Fibroblast of peridontal ligament (primary cell): ENCODE data around the gene SH3RF2.

Experiments used
- DNase-seq: peaks from one replicate; pipeline ENCODE4 v3.0.0-alpha.2; 2010; ENCODE audit errors: extremely low read depth

The SH3RF2 gene

GRCh38 chr5:146041180-146041789, 104.9 kb downstream of the SH3RF2 start:
- DNase-seq, result peak; percentile 11

DNA sequence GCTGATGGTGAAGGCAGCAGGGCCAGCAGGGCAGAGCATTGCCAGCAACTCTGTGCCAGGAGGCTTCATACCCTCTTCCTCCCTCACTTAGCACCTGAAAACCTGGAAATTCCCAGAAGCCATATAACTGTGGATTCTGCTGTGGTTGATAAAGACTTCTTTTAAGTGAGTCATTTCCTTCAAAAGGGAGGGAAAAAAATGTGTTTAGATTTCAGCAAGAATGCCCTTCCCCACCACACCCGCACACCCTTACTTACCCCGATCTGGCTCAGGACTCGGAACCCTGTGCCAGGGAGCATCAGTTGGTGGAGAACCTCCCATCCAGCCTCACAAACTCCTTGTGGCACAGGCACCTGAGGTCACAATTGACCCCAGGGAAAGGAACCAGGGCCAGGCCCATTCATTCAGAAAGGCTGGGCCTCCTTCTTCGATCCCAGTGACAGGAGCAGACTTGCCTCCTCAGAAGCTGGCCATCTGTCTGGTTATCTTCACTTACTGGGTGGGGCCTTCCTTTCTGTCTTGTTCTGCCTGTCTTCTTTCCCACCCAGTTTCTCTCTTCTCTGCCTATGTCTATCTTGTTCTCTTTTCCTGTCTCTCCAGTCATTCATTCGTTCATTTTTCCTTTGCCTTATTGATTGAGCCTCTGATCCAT, 106.4 kb downstream of the SH3RF2 start:
- DNase-seq, result peak; percentile 49

DNA sequence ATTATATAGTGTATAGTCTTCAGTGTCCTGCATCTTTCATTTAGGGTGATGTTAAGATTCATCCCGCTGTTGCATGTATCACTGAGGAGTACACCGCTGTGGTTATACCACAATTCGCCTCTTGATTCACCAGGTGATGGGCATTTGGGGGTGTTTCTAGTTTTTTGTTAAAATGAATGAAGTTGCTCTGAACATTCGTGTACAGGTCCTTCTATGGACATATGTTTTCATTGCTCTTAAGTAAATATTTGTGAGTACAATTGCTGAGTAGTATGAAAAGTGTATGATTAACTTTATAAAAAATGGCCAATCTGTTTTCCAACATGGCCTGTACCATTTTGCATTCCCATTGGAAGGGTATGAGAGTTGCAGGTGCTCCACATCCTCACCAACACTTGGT, 107.3 kb downstream of the SH3RF2 start:
- DNase-seq, result no peak

- no peak for DNase-seq
These were observed 111.0 kb downstream of the SH3RF2 start for GRCh38 chr5:146047396-146047795.

DNA sequence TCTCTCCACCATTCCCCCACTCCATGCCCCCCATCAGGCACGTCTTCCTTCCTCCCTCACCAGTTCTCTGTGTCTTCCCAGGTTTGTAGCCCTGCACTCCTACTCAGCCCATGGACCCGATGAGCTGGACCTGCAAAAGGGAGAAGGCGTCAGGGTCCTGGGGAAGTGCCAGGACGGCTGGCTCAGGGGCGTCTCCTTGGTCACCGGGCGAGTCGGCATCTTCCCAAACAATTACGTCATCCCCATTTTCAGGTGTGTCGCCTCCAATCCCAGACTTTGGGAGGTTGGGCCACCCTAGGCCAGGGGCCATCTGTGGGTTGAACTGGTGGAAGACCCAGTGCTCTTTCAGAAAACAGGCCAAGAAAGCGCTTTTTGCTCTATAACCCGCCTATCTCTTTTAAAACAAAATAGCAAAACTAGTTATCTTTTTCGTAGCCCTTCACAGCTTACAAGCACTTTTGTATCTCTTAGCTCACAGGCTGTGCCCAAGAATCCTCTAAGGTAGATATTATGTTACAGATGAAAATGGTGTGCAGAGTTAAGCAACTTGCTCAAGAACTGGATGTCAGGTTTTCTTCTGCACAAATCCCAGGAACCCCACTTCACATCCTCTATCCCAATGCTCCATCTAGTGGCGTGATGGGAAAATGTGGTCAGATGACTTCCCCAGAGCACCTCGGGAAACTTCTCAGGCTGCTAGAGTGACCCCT, 112.8 kb downstream of the SH3RF2 start:
- DNase-seq, result peak; percentile 90

GRCh38 chr5:146049704-146050026, 113.3 kb downstream of the SH3RF2 start:
- DNase-seq, result no peak

GRCh38 chr5:146050086-146050485, 113.7 kb downstream of the SH3RF2 start:
- DNase-seq, result no peak

- DNase-seq, result peak; percentile 62
These were observed 115.3 kb downstream of the SH3RF2 start for GRCh38 chr5:146051678-146052077.

DNA sequence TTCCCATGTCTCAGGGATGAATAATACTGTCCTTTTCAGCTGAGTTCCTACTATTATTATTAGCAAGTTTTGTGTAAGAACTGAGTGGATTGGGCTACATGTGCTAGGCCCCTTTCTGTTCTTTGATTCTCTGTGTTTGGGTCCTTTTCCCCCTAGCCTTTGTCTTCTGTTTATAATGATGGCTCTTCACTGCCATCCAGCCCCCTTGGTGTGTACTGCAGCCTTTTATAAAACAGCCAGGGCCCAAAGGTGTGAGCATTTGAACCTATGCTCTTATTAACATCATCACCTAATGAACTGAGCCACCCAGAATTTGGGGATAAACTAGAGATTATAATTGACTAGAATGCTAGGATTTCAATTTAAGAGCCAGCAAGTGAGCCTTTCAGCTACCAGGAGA, 116.4 kb downstream of the SH3RF2 start:
- DNase-seq, result no peak

- no peak for DNase-seq
These were observed 119.1 kb downstream of the SH3RF2 start for GRCh38 chr5:146055432-146055831.

GRCh38 chr5:146059460-146060220, 123.3 kb downstream of the SH3RF2 start:
- peak; percentile 36 for DNase-seq

GRCh38 chr5:146060221-146060585, 123.8 kb downstream of the SH3RF2 start:
- no peak for DNase-seq

- DNase-seq, result no peak
These were observed 130.6 kb downstream of the SH3RF2 start for GRCh38 chr5:146066968-146067367.

GRCh38 chr5:146068206-146068605, 131.8 kb downstream of the SH3RF2 start:
- peak; percentile 3 for DNase-seq

DNA sequence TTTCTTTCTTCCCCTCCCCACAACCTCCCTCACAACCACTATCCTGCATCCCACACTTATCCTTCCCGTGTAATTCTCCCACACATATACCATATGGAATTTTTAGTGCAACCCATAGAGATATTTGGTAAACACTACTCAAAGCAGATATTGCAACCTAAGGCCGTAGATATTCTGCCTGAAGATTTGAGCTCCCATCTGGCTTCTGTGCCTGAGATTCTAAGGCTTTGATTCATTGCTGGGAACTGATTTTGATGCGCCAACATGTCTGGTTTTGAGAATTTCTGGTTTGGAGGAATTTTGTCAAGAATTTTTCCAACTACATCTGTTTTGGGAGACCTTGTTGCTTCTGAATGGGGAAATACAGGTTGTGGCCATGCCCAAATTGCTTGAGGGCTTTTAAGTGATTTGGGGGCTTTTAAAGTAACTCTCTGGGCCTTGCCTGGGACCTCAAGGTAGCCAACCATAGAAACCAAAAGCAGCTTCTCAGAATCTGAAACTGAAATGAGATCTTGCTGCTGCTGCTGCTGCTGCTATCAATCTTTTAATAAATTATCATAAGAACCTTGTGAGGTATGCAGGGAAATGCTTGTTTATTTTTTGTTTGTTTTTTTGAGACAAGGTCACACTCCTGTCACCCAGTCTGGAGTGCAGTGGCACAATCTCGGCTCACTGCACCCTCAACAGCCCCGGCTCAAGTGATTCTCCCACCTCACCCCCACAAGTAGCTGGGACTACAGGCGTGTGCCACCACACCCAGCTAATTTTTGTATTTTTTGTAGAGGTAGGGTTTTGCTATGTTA, 132.8 kb downstream of the SH3RF2 start:
- no peak for DNase-seq

- no peak for DNase-seq
These were observed 133.4 kb downstream of the SH3RF2 start for GRCh38 chr5:146069780-146070099.

DNA sequence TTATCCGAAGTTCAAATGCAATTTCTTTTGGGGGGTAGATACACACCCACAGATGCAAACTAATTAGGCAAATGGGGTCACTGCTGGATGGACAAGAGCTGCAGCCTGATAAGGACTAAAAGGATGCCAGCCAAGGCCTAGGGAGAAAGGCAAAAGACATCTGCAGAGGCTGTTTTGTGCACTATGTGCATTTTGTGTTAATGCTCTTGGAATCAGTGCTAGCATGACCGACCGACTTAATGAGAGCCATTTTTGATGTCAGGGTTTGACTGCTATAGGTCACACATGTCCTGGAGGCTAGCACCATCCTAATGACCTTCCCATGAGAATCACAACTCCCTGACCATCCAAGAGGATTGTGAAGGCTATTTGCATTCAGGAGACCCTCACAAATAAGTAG, 134.4 kb downstream of the SH3RF2 start:
- DNase-seq, result no peak

- no peak for DNase-seq
These were observed 134.8 kb downstream of the SH3RF2 start for GRCh38 chr5:146071171-146071570.

DNA sequence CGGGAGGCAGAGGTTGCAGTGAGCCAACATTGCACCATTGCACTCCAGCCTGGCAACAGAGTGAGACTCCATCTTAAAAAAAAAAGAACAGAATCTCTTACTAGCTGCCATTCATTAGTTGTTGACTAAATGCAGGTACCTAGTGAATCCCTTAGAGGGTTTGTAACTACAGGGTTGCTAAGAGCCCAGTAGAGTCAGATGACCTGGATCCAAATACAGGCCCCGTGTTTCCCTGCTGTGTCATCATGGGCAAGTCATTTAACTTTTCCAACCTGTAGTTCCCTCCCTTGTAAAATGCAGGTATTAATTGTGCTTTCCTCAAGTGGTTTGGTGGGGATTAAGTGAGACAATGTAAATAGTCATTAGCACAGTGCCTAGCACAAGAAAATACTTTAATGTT, 136.2 kb downstream of the SH3RF2 start:
- DNase-seq, result no peak

GRCh38 chr5:146073239-146073900, 137.0 kb downstream of the SH3RF2 start:
- no peak for DNase-seq

- DNase-seq, result no peak
These were observed 139.7 kb downstream of the SH3RF2 start for GRCh38 chr5:146076028-146076427.
